22Rv1 (cell line): Measurements from ENCODE around the gene PDRG1.

Experiments used
- H3K27ac ChIP-seq: fragments of 450-650 bp; 2 replicates; pipeline ENCODE4 v1.5.1; 2017
- CTCF ChIP-seq: fragments of 450-650 bp; IDR thresholded peaks from 2 replicates; pipeline ENCODE4 v1.5.1; 2017; ENCODE audit warnings: mild to moderate bottlenecking
- ZFX ChIP-seq: fragments of 450-650 bp; IDR thresholded peaks from 2 replicates; pipeline ENCODE4 v1.6.1; 2017; ENCODE audit warnings: antibody characterized with exemption, borderline replicate concordance

PDRG1 gene

DNA sequence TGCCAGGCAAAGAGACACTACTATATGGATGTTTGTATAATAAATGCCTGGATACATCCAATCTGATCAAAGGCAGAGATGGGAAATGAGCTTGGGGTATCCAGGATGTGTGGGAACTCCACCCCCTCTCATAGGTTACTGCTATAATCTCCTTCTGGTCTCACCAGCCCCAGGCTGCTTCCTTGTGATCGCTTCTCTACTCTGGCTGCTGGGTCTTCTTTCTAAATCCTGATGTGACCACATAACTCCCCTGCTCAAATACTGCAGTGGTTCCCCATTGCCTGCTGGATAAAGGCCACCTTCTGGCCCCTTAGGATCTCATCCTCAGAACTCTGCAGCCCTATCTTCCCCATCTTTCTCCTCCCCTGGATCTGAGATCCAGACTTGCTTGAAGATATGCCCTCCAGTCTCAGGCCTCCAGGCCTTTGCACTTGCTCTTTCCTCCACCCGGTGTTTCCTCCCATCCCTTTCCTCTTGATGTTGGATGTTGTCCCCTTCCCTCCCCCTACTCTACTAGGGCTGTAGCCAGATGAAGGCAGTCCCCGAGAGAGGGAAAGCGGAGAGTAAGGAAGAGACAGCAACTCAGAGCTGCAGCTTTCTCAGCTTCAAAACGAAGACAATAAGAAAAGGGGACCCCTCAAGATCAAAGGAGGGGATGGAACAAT, 15.3 kb upstream of the PDRG1 start:
- no peak overlapping the region for H3K27ac ChIP-seq
- no peak for TF ChIP-seq CTCF
- TF ChIP-seq ZFX, result no peak

GRCh38 chr20:31963889-31964288, 12.0 kb upstream of the PDRG1 start:
- H3K27ac ChIP-seq, result no peak overlapping the region
- TF ChIP-seq ZFX (no peak), CTCF (no peak)

DNA sequence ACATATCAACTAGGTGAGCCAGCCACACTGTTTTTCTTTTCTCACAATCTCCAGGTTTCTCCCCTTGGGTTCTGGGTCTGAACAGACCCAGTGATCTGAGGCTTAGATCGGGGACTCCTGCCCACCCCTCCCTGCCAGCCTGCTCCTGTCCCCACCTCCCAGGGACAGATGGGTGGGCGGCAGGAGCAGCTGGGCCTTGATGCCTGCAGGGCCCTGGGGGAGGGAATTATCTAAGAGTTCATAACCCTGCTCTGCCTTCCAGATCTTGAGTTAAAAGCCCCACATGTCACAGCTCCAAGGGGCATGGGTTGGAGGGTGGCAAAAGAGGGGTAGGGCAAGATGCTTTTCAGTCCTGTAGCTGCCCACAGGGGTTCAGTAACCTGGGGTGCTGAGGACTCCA, 10.9 kb upstream of the PDRG1 start:
- TF ChIP-seq CTCF (no peak), ZFX (no peak)
- H3K27ac ChIP-seq, result no peak overlapping the region

GRCh38 chr20:31956556-31957526, 5.0 kb upstream of the PDRG1 start:
- no peak for TF ChIP-seq ZFX
- no peak for TF ChIP-seq CTCF
- no peak overlapping the region for H3K27ac ChIP-seq

GRCh38 chr20:31954500-31954899, 2.7 kb upstream of the PDRG1 start:
- H3K27ac ChIP-seq, result no peak overlapping the region
- no peak for TF ChIP-seq CTCF
- no peak for TF ChIP-seq ZFX

DNA sequence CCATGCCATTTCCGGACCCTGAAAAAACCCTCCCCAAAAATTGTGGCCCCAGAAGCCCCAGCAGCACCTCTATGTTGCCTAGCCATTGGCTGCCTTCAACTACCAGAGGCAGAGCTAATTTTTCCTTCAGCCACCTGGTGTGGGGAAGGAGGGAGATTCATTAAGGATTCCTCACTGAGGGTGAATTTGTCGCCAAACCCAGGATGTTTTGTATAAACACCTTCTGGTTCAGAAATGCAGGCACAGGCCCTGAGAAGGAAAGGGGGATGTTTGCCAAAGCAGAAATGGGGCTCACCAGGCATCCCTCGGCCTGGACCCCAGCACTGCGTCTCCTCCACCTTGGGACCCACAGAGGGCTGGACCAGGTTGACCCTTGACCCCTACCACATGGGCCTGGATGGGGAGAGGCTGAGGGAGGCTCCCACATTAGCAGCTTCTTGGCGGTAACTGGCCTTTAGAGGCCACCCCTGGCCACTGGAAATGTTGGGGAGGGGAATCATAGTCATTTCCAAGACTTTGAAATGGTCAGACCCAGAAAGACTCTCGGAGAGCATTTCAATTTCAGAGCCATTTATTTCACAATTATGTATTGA, 1.8 kb upstream of the PDRG1 start:
- H3K27ac ChIP-seq, result no peak overlapping the region
- TF ChIP-seq ZFX, result no peak
- TF ChIP-seq CTCF, result no peak

- no peak for TF ChIP-seq CTCF
- TF ChIP-seq ZFX, result no peak
- peak overlapping the region; percentile 50 for H3K27ac ChIP-seq
These were observed 680 bp downstream of the PDRG1 start for GRCh38 chr20:31951203-31951529.
